ENCODE data around the gene ARHGEF25. TPM values are rescaled to one million over a fixed set of nuclear protein-coding genes. Genes with fewer than 3 reads are reported as not detected.
"Not testable (repeated sequence)": the region's sequence is repeated elsewhere in the genome, so short reads cannot be mapped to it uniquely, and the experiment has no call there.

ARHGEF25 gene
- total and polyA plus RNA-seq, 7 donors: 2.9 to 9.2 (median 4.2) TPM

- Histone ChIP-seq H3K27ac (no peak overlapping the region), H3K27me3 (ENCODE audit: insufficient read depth in 3 of 3, low read length in 2 of 3) (peaks cover 4 to 11% (median 4%) of the 10 kb centered on the region in 3 donors), H3K36me3 (ENCODE audit: insufficient read depth in 1 of 2, low read depth in 1 of 2) (no peaks in the 10 kb centered on the region), H3K9me3 (no peaks in the 10 kb centered on the region), H3K4me1 (no peaks in the 10 kb centered on the region), H3K4me3 (no peak overlapping the region)
- ATAC-seq (peak in 1 of 4 donors; percentile 14), DNase-seq (no peak)
- intact Hi-C loops (cut with DNase I): loop anchor here in 1 of 2 donors (1.0 kb wide), 1 partner anchor 37 kb away; no protein-coding TSS in a partner anchor
- no peak for TF ChIP-seq CTCF (IDR thresholded peaks at IDR 0.05)
- 84 to 96% (median 90%) methylated on average over 2 of the region's 2 CpGs for WGBS, 3 donors
Measured at GRCh38 chr12:57584050-57584449, 27.2 kb upstream of the ARHGEF25 start.

- Histone ChIP-seq H3K36me3 (ENCODE audit: insufficient read depth in 1 of 2, low read depth in 1 of 2) (no peaks in the 10 kb centered on the region), H3K9me3 (no peaks in the 10 kb centered on the region), H3K4me3 (no peak overlapping the region), H3K27me3 (ENCODE audit: insufficient read depth in 3 of 3, low read length in 2 of 3) (peaks cover 4 to 11% (median 4%) of the 10 kb centered on the region in 3 donors), H3K4me1 (no peaks in the 10 kb centered on the region), H3K27ac (no peak overlapping the region)
- DNase-seq (no peak), ATAC-seq (no peak)
- no peak for TF ChIP-seq CTCF (IDR thresholded peaks at IDR 0.05)
- intact Hi-C loops (cut with DNase I): loop anchor here in 1 of 2 donors (1.0 kb wide), 1 partner anchor 37 kb away; no protein-coding TSS in a partner anchor
Measured at GRCh38 chr12:57584690-57585089, 26.5 kb upstream of the ARHGEF25 start.

GRCh38 chr12:57585156-57585555 lies 26.1 kb upstream of the ARHGEF25 start:
- intact Hi-C loops (cut with DNase I): no loop called here
- Histone ChIP-seq H3K36me3 (ENCODE audit: insufficient read depth in 1 of 2, low read depth in 1 of 2) (no peaks in the 10 kb centered on the region), H3K27ac (no peak overlapping the region), H3K9me3 (no peaks in the 10 kb centered on the region), H3K27me3 (ENCODE audit: insufficient read depth in 3 of 3, low read length in 2 of 3) (peaks cover 4 to 11% (median 4%) of the 10 kb centered on the region in 3 donors), H3K4me1 (no peaks in the 10 kb centered on the region), H3K4me3 (no peak overlapping the region)
- WGBS, 3 donors: 74 to 89% (median 85%) methylated on average over 2 of the region's 2 CpGs
- DNase-seq (no peak), ATAC-seq (no peak)
- no peak for TF ChIP-seq CTCF (IDR thresholded peaks at IDR 0.05)

GRCh38 chr12:57586128-57586527 lies 25.1 kb upstream of the ARHGEF25 start:
- H3K4me1 ChIP-seq: no peaks in the 10 kb centered on the region
- no peak for DNase-seq
- no peak overlapping the region for H3K27ac ChIP-seq
- ATAC-seq: no peak
- WGBS, 3 donors: 85 to 92% (median 87%) methylated on average over 3 of the region's 3 CpGs
- intact Hi-C loops (cut with DNase I): no loop called here
- no peaks in the 10 kb centered on the region for H3K9me3 ChIP-seq
- H3K27me3 ChIP-seq (ENCODE audit: insufficient read depth in 3 of 3, low read length in 2 of 3): peaks cover 4 to 11% (median 4%) of the 10 kb centered on the region in 3 donors
- H3K4me3 ChIP-seq: no peak overlapping the region
- TF ChIP-seq CTCF (IDR thresholded peaks at IDR 0.05): no peak
- no peaks in the 10 kb centered on the region for H3K36me3 ChIP-seq (ENCODE audit: insufficient read depth in 1 of 2, low read depth in 1 of 2)

- Histone ChIP-seq H3K4me3 (no peak overlapping the region), H3K27me3 (ENCODE audit: insufficient read depth in 3 of 3, low read length in 2 of 3) (peaks cover 2 to 7% (median 4%) of the 10 kb centered on the region in 3 donors), H3K27ac (no peak overlapping the region), H3K36me3 (ENCODE audit: insufficient read depth in 1 of 2, low read depth in 1 of 2) (no peaks in the 10 kb centered on the region), H3K9me3 (no peaks in the 10 kb centered on the region), H3K4me1 (no peaks in the 10 kb centered on the region)
- no peak for TF ChIP-seq CTCF (IDR thresholded peaks at IDR 0.05)
- 87 to 91% (median 87%) methylated on average over 3 of the region's 3 CpGs for WGBS, 3 donors
- ATAC-seq: no peak
- intact Hi-C loops (cut with DNase I): no loop called here
- no peak for DNase-seq
Measured at GRCh38 chr12:57586832-57587429, 24.3 kb upstream of the ARHGEF25 start.

GRCh38 chr12:57588951-57589610 lies 22.2 kb upstream of the ARHGEF25 start:
- H3K4me3 ChIP-seq; intact Hi-C loops (cut with DNase I); H3K9me3 ChIP-seq; H3K27me3 ChIP-seq (ENCODE audit: insufficient read depth in 3 of 3, low read length in 2 of 3); DNase-seq; H3K4me1 ChIP-seq; ATAC-seq; H3K36me3 ChIP-seq (ENCODE audit: insufficient read depth in 1 of 2, low read depth in 1 of 2); H3K27ac ChIP-seq: not testable (repeated sequence)
- 87 to 91% (median 89%) methylated on average over 15 of the region's 15 CpGs for WGBS, 3 donors

Measured in psoas muscle (tissue), 8 donors.